Thyroid gland (tissue), 4 donors: ENCODE measurements around the gene PARD3. TPM values are rescaled to one million over a fixed set of nuclear protein-coding genes. Genes with fewer than 3 reads are reported as not detected.

ENCODE experiments used
- DNase-seq, 2 donors: peaks; one replicate each; pipeline ENCODE4 v3.0.0-alpha.2; 2019
- H3K27ac ChIP-seq, 3 donors: fragments of 200-600 bp; sonication (generic); 1 replicate in 2 of 3; 2 replicates in 1 of 3; pipeline ENCODE4 v1.5.1; 2016 to 2019; ENCODE audit warnings: mild to moderate bottlenecking in 1 of 3, moderate library complexity in 1 of 3
- H3K27me3 ChIP-seq: fragments of 200-600 bp; sonication (generic); one replicate; pipeline ENCODE4 v1.5.1; 2019
- H3K36me3 ChIP-seq, 2 donors: fragments of 200-600 bp; sonication (generic); one replicate each; pipeline ENCODE4 v1.5.1; 2016 to 2019
- H3K4me1 ChIP-seq, 2 donors: fragments of 200-600 bp; sonication (generic); one replicate each; pipeline ENCODE4 v1.5.1; 2017 to 2019
- H3K4me3 ChIP-seq, 3 donors: fragments of 200-600 bp; sonication (generic); replicated peaks in 1 of 3; 1 replicate in 2 of 3; 2 replicates in 1 of 3; pipeline ENCODE4 v1.5.1; 2016; ENCODE audit warnings: mild to moderate bottlenecking in 1 of 3
- H3K9me3 ChIP-seq: fragments of 200-600 bp; sonication (generic); one replicate; pipeline ENCODE4 v1.5.1; 2017
- CTCF ChIP-seq, 6 experiments: fragments of 200-600 bp in 3 of 6; fragments of 450-650 bp in 3 of 6; sonication (generic) in 3 of 6; IDR thresholded peaks; one replicate each; pipeline ENCODE4 v1.5.1; 2016 to 2019; ENCODE audit warnings: antibody characterized with exemption in 6 of 6, mild to moderate bottlenecking in 2 of 6, inconsistent platforms in 1 of 6, moderate library complexity in 1 of 6
- POLR2A ChIP-seq, 2 donors: fragments of 450-650 bp; IDR thresholded peaks; one replicate each; pipeline ENCODE4 v1.6.1; 2017; ENCODE audit warnings: antibody characterized with exemption in 2 of 2, mild to moderate bottlenecking in 2 of 2, moderate library complexity in 1 of 2
- WGBS, 2 donors: methylation state at CpG; one replicate each; pipeline ENCODE4 v1.1.5; 2017; 5-methylcytosine and 5-hydroxymethylcytosine counted together
- intact Hi-C: fragments of 100-400 bp; cut with DNase I; formaldehyde crosslinking; loops from one replicate; pipeline ENCODE4 v1.15.1; 2023
- total RNA-seq, 4 donors: library from RNA; depleted of rRNA; stranded (reverse); fragments of >200 nt; gene quantifications; one replicate each; pipeline ENCODE4 v1.2.3, GENCODE V29; 2016

PARD3 gene
- total RNA-seq, 4 donors from 2014 or later = 48.6 to 88.4 (median 57.7) TPM

- peaks cover 7 to 18% of the 10 kb centered on the region in 2 donors for H3K4me1 ChIP-seq
- no peaks in the 10 kb centered on the region for H3K36me3 ChIP-seq
- intact Hi-C loops = loop anchor here (10.0 kb wide), 1 partner anchor 1447 kb away; no protein-coding TSS in a partner anchor
- TF ChIP-seq CTCF (IDR thresholded peaks at IDR 0.05) (no peak), POLR2A (IDR thresholded peaks at IDR 0.05) (no peak)
- no peaks in the 10 kb centered on the region for H3K27me3 ChIP-seq
- no peak overlapping the region for H3K4me3 ChIP-seq
- no peak overlapping the region for H3K27ac ChIP-seq
- DNase-seq = no peak
- no peaks in the 10 kb centered on the region for H3K9me3 ChIP-seq
- WGBS, 2 donors = 95 to 96% methylated on average over 18 of the region's 18 CpGs
Observed at GRCh38 chr10:34641147-34641912, 173.8 kb downstream of the PARD3 start.

GRCh38 chr10:34638406-34639054 is 176.6 kb downstream of the PARD3 start:
- intact Hi-C loops = loop anchor here (5.0 to 10.0 kb wide), 2 partner anchors 294 to 1306 kb away; partner anchors contain the start of gene NRP1

GRCh38 chr10:34637418-34637911 is 177.6 kb downstream of the PARD3 start:
- H3K36me3 ChIP-seq = no peaks in the 10 kb centered on the region
- DNase-seq = peak; percentile 61 to 74
- intact Hi-C loops = loop anchor here (5.0 to 10.0 kb wide), 2 partner anchors 293 to 1305 kb away; partner anchors contain the start of gene NRP1
- H3K27me3 ChIP-seq = no peaks in the 10 kb centered on the region
- peak; percentile 80 to 96 (median 93) for TF ChIP-seq CTCF (IDR thresholded peaks at IDR 0.05)
- no peak for TF ChIP-seq POLR2A (IDR thresholded peaks at IDR 0.05)
- no peak overlapping the region for H3K27ac ChIP-seq
- no peak overlapping the region for H3K4me3 ChIP-seq
- no peaks in the 10 kb centered on the region for H3K9me3 ChIP-seq
- peaks cover 7 to 22% of the 10 kb centered on the region in 2 donors for H3K4me1 ChIP-seq
- whole genome bisulfite sequencing, 2 donors = 31 to 33% methylated on average over 9 of the region's 9 CpGs

More at GRCh38 chr10:34638406-34639054, 176.6 kb downstream of the PARD3 start:
- Histone ChIP-seq H3K27me3 (no peaks in the 10 kb centered on the region), H3K4me1 (peaks cover 7 to 22% of the 10 kb centered on the region in 2 donors), H3K4me3 (no peak overlapping the region), H3K36me3 (no peaks in the 10 kb centered on the region), H3K9me3 (no peaks in the 10 kb centered on the region), H3K27ac (no peak overlapping the region)
- DNase-seq = peak; percentile 84 to 88
- 35 to 39% methylated on average over 4 of the region's 4 CpGs for WGBS, 2 donors
- TF ChIP-seq POLR2A (IDR thresholded peaks at IDR 0.05) (no peak), CTCF (IDR thresholded peaks at IDR 0.05) (peak; percentile 81 to 94 (median 89))

GRCh38 chr10:34635111-34635510 is 180.0 kb downstream of the PARD3 start:
- H3K4me3 ChIP-seq = no peak overlapping the region
- TF ChIP-seq CTCF (IDR thresholded peaks at IDR 0.05) (no peak), POLR2A (IDR thresholded peaks at IDR 0.05) (no peak)
- no peak overlapping the region for H3K27ac ChIP-seq
- H3K36me3 ChIP-seq = no peaks in the 10 kb centered on the region
- H3K27me3 ChIP-seq = no peaks in the 10 kb centered on the region
- no peaks in the 10 kb centered on the region for H3K9me3 ChIP-seq
- intact Hi-C loops = loop anchor here (5.0 to 10.0 kb wide), 2 partner anchors 290 to 1303 kb away; partner anchors contain the start of gene NRP1
- H3K4me1 ChIP-seq = peaks cover 7 to 22% of the 10 kb centered on the region in 2 donors
- no peak for DNase-seq
- WGBS, 2 donors = 96 to 97% methylated on average over 6 of the region's 6 CpGs
